Measurements from ENCODE around the gene CCDC85B. TPM values are rescaled to one million over a fixed set of nuclear protein-coding genes. Genes with fewer than 3 reads are reported as not detected.

Gene CCDC85B
- polyA plus RNA-seq, 1 donor from 2014 or later: 83.9 TPM

- Mint-ChIP-seq H3K27me3 (no peaks in the 10 kb centered on the region), H3K4me1 (peaks cover 10 to 18% (median 14%) of the 10 kb centered on the region in 3 donors), H3K36me3 (peaks cover 5% of the 10 kb centered on the region), H3K27ac (peak overlapping the region in 2 of 3 donors; percentile 46 to 85), H3K4me3 (peak overlapping the region; percentile 88 to 92 (median 89)), H3K9me3 (no peaks in the 10 kb centered on the region)
Observed at GRCh38 chr11:65917077-65917433, 26.6 kb downstream of the CCDC85B start.

GRCh38 chr11:65917434-65918210 is 27.1 kb downstream of the CCDC85B start:
- Mint-ChIP-seq H3K4me3 (peak overlapping the region; percentile 88 to 97 (median 96)), H3K27me3 (no peaks in the 10 kb centered on the region), H3K4me1 (peaks cover 12 to 20% (median 14%) of the 10 kb centered on the region in 3 donors), H3K36me3 (peaks cover 7% of the 10 kb centered on the region), H3K27ac (peak overlapping the region in 2 of 3 donors; percentile 78 to 95), H3K9me3 (no peaks in the 10 kb centered on the region)

GRCh38 chr11:65918211-65919140 is 28.0 kb downstream of the CCDC85B start, which contains the start of gene C11orf68:
C11orf68 (minus strand) TSS chr11:65919062; CDS start chr11:65919031, 31 bp downstream.
- H3K36me3 Mint-ChIP-seq: peaks cover 8% of the 10 kb centered on the region
- H3K27me3 Mint-ChIP-seq: no peaks in the 10 kb centered on the region
- peaks cover 14 to 23% (median 15%) of the 10 kb centered on the region in 3 donors for H3K4me1 Mint-ChIP-seq
- no peaks in the 10 kb centered on the region for H3K9me3 Mint-ChIP-seq
- H3K27ac Mint-ChIP-seq: peak within 1 kb of the TSS; percentile 83 to 98 (median 95)
- H3K4me3 Mint-ChIP-seq: peak within 1 kb of the TSS; percentile 88 to 97 (median 96)

- Mint-ChIP-seq H3K4me3 (peak within 1 kb of the TSS; percentile 88 to 97 (median 96)), H3K9me3 (no peaks in the 10 kb centered on the region), H3K27ac (peak within 1 kb of the TSS; percentile 83 to 98 (median 95)), H3K36me3 (peaks cover 8% of the 10 kb centered on the region), H3K27me3 (no peaks in the 10 kb centered on the region), H3K4me1 (peaks cover 14 to 23% (median 15%) of the 10 kb centered on the region in 3 donors)
Observed at GRCh38 chr11:65919141-65919572, 28.7 kb downstream of the CCDC85B start, which contains the start of gene DRAP1. DRAP1 (plus strand) TSS chr11:65919426; CDS start chr11:65919502, 76 bp downstream.

GRCh38 chr11:65919573-65920371 is 29.3 kb downstream of the CCDC85B start:
- Mint-ChIP-seq H3K27ac (peak overlapping the region; percentile 83 to 95 (median 92)), H3K27me3 (no peaks in the 10 kb centered on the region), H3K9me3 (no peaks in the 10 kb centered on the region), H3K4me3 (peak overlapping the region; percentile 88 to 97 (median 96)), H3K4me1 (peaks cover 11 to 21% (median 15%) of the 10 kb centered on the region in 3 donors), H3K36me3 (peaks cover 7% of the 10 kb centered on the region)

GRCh38 chr11:65920372-65920802 is 29.9 kb downstream of the CCDC85B start:
- Mint-ChIP-seq H3K27ac (peak overlapping the region in 1 of 3 donors; percentile 95), H3K4me1 (peaks cover 10 to 15% (median 11%) of the 10 kb centered on the region in 3 donors), H3K27me3 (no peaks in the 10 kb centered on the region), H3K4me3 (peak overlapping the region; percentile 88 to 97 (median 96)), H3K9me3 (no peaks in the 10 kb centered on the region), H3K36me3 (peaks cover 4% of the 10 kb centered on the region)

- Mint-ChIP-seq H3K27me3 (no peaks in the 10 kb centered on the region), H3K4me1 (peaks cover 10 to 15% (median 11%) of the 10 kb centered on the region in 3 donors), H3K36me3 (peaks cover 4% of the 10 kb centered on the region), H3K9me3 (no peaks in the 10 kb centered on the region), H3K27ac (no peak overlapping the region), H3K4me3 (peak overlapping the region; percentile 81 to 97 (median 92))
Observed at GRCh38 chr11:65921033-65921555, 30.6 kb downstream of the CCDC85B start.

- peak overlapping the region in 3 of 4 donors; percentile 57 to 81 (median 57) for H3K4me3 Mint-ChIP-seq
- peaks cover 4% of the 10 kb centered on the region for H3K36me3 Mint-ChIP-seq
- H3K27me3 Mint-ChIP-seq: no peaks in the 10 kb centered on the region
- no peaks in the 10 kb centered on the region for H3K9me3 Mint-ChIP-seq
- peak overlapping the region in 1 of 3 donors; percentile 53 for H3K27ac Mint-ChIP-seq
- peaks cover 7 to 9% (median 9%) of the 10 kb centered on the region in 3 donors for H3K4me1 Mint-ChIP-seq
Observed at GRCh38 chr11:65921876-65922275, 31.4 kb downstream of the CCDC85B start.

GRCh38 chr11:65922565-65922964 is 32.1 kb downstream of the CCDC85B start:
- no peaks in the 10 kb centered on the region for H3K9me3 Mint-ChIP-seq
- H3K27me3 Mint-ChIP-seq: no peaks in the 10 kb centered on the region
- peaks cover 7 to 12% (median 9%) of the 10 kb centered on the region in 3 donors for H3K4me1 Mint-ChIP-seq
- peaks cover 4% of the 10 kb centered on the region for H3K36me3 Mint-ChIP-seq
- peak overlapping the region in 2 of 3 donors; percentile 53 to 64 for H3K27ac Mint-ChIP-seq
- peak overlapping the region in 2 of 4 donors; percentile 57 to 81 for H3K4me3 Mint-ChIP-seq

- Mint-ChIP-seq H3K27ac (peak overlapping the region in 1 of 3 donors; percentile 28), H3K9me3 (no peaks in the 10 kb centered on the region), H3K4me1 (peaks cover 17 to 21% (median 19%) of the 10 kb centered on the region in 3 donors), H3K36me3 (peaks cover 4% of the 10 kb centered on the region), H3K4me3 (peak overlapping the region in 1 of 4 donors; percentile 52), H3K27me3 (no peaks in the 10 kb centered on the region)
Observed at GRCh38 chr11:65925397-65925796, 34.9 kb downstream of the CCDC85B start.

GRCh38 chr11:65927904-65928397 is 37.5 kb downstream of the CCDC85B start:
- H3K4me3 Mint-ChIP-seq: peak overlapping the region; percentile 59 to 90 (median 76)
- peaks cover 2% of the 10 kb centered on the region for H3K36me3 Mint-ChIP-seq
- H3K9me3 Mint-ChIP-seq: no peaks in the 10 kb centered on the region
- H3K27ac Mint-ChIP-seq: peak overlapping the region; percentile 68 to 97 (median 94)
- no peaks in the 10 kb centered on the region for H3K27me3 Mint-ChIP-seq
- peaks cover 15 to 17% (median 16%) of the 10 kb centered on the region in 3 donors for H3K4me1 Mint-ChIP-seq

GRCh38 chr11:65928667-65929066 is 38.2 kb downstream of the CCDC85B start:
- H3K9me3 Mint-ChIP-seq: no peaks in the 10 kb centered on the region
- H3K36me3 Mint-ChIP-seq: no peaks in the 10 kb centered on the region
- H3K4me3 Mint-ChIP-seq: peak overlapping the region in 3 of 4 donors; percentile 59 to 90 (median 84)
- H3K27me3 Mint-ChIP-seq: no peaks in the 10 kb centered on the region
- H3K4me1 Mint-ChIP-seq: peaks cover 15 to 17% (median 16%) of the 10 kb centered on the region in 3 donors
- peak overlapping the region; percentile 68 to 97 (median 94) for H3K27ac Mint-ChIP-seq

GRCh38 chr11:65931773-65932557 is 41.5 kb downstream of the CCDC85B start:
- peak overlapping the region in 1 of 3 donors; percentile 46 for H3K27ac Mint-ChIP-seq
- no peak overlapping the region for H3K4me3 Mint-ChIP-seq
- H3K27me3 Mint-ChIP-seq: peaks cover 2% of the 10 kb centered on the region

More at GRCh38 chr11:65931773-65932557, 41.5 kb downstream of the CCDC85B start:
- Mint-ChIP-seq H3K4me1 (peaks cover 15 to 17% (median 15%) of the 10 kb centered on the region in 3 donors), H3K36me3 (no peaks in the 10 kb centered on the region), H3K9me3 (no peaks in the 10 kb centered on the region)

Data from IgD-negative memory B cell (primary cell).